Measurements from ENCODE around the gene SNRPB2.
A peak's percentile ranks its signal among the peaks of the same experiment; 100 is the strongest.

The SNRPB2 gene

DNA sequence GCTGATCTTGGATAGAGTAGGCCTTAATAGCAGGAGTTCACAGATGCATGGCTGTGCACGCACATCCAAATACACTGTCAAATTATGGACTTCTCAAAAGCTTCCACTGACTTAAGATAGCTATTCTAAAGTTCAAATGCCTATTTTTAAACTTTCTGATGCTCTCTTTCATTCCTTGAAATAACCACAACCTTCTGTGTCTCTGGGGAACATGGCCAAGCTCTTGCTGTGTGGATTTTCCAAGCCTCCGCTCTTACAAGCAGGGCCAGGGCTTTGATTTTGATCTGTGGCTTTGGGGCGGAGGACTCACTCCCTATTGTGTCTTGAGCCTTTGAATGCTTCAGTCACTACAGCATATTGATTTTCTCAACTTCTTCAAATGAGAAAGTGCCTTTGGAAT, 35.7 kb upstream of the SNRPB2 start:
- H3K4me3 ChIP-seq (ENCODE audit: low read length), result no peak overlapping the region
- no peak for TF ChIP-seq CTCF (IDR thresholded peaks at IDR 0.05; ENCODE audit: insufficient read depth, low read depth, low read length, missing control alignments)
- DNase-seq (ENCODE audit: low read depth), result no peak

GRCh38 chr20:16695628-16696027, 34.2 kb upstream of the SNRPB2 start:
- H3K4me3 ChIP-seq (ENCODE audit: low read length), result no peak overlapping the region
- TF ChIP-seq CTCF (IDR thresholded peaks at IDR 0.05; ENCODE audit: insufficient read depth, low read depth, low read length, missing control alignments), result no peak
- no peak for DNase-seq (ENCODE audit: low read depth)

DNA sequence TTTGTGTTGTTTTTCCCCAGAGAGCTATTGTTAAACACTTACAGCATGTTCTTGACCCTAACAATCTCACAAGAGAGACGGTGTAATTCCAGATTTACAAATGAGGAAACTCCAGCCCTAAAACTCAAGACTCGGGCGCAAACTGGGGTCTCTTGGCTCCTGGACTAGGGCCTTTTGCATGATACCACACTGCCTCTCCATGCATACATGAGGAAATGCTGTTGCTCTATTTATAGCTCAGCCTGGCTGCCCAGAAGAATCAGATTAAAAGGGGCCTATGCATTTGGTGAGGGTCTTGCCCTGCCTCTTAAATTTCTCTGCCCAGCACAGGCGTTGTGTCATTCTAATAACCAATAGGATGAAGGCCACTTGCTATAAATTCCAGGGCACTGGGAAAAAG, 30.5 kb upstream of the SNRPB2 start:
- H3K4me3 ChIP-seq (ENCODE audit: low read length), result no peak overlapping the region
- DNase-seq (ENCODE audit: low read depth), result no peak
- no peak for TF ChIP-seq CTCF (IDR thresholded peaks at IDR 0.05; ENCODE audit: insufficient read depth, low read depth, low read length, missing control alignments)

- no peak overlapping the region for H3K4me3 ChIP-seq (ENCODE audit: low read length)
- TF ChIP-seq CTCF (IDR thresholded peaks at IDR 0.05; ENCODE audit: insufficient read depth, low read depth, low read length, missing control alignments), result peak; percentile 46
- DNase-seq (ENCODE audit: low read depth), result peak; percentile 25
These were observed 28.5 kb upstream of the SNRPB2 start for GRCh38 chr20:16701296-16701695.

DNA sequence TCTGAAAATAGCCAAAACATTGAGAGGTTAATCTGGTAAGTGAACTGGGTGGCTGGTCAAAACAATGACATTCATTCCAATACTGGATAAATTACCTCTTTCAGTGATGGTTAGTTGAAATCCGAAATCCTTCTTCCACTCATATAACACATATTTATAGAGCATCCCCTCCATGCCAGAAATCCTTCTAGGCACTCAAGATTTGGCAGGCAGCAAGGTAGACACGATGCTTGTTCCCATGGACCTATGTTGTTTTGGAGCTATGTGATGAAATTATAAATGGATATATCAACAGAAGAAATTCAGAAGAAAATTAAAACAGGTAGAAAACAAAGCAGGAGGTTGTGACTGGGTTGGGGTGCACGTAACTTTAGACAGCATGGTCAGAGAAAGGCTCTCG, 26.3 kb upstream of the SNRPB2 start:
- no peak overlapping the region for H3K4me3 ChIP-seq (ENCODE audit: low read length)
- no peak for DNase-seq (ENCODE audit: low read depth)
- no peak for TF ChIP-seq CTCF (IDR thresholded peaks at IDR 0.05; ENCODE audit: insufficient read depth, low read depth, low read length, missing control alignments)

DNA sequence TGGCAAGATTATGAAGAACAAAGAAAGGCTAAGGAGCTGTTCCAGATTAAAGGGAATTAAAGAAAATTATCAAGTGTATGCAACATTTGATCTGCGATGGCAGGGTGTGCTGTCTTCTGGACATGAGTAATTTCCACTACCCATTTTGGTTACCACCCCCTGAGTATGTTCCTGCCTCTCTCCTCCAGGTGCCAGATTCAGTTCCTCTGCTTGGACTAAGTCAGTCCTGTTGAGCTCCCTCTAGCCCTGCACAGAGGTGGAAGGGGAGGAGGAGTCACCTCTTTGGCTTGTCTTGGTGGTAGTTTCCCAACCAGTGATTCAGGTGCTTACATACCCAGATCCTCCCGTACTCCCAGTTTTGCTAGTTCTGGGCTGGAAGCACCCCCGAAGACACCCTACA, 22.2 kb upstream of the SNRPB2 start:
- no peak for TF ChIP-seq CTCF (IDR thresholded peaks at IDR 0.05; ENCODE audit: insufficient read depth, low read depth, low read length, missing control alignments)
- H3K4me3 ChIP-seq (ENCODE audit: low read length), result no peak overlapping the region
- DNase-seq (ENCODE audit: low read depth), result peak; percentile 48

- no peak overlapping the region for H3K4me3 ChIP-seq (ENCODE audit: low read length)
- no peak for TF ChIP-seq CTCF (IDR thresholded peaks at IDR 0.05; ENCODE audit: insufficient read depth, low read depth, low read length, missing control alignments)
- DNase-seq (ENCODE audit: low read depth), result no peak
These were observed 21.2 kb upstream of the SNRPB2 start for GRCh38 chr20:16708602-16709001.

All from epithelial cell of esophagus (primary cell).